GM12872 (cell line): ENCODE results near the gene MCOLN3.

Source experiments
- TF ChIP-seq, protein P1 (sequence below): IDR thresholded peaks from 3 replicates; pipeline ENCODE4 v1.5.1; 2011; ENCODE audit warnings: low read depth, mild to moderate bottlenecking, low read length, moderate library complexity; ENCODE audit not compliant: insufficient read depth

MCOLN3 gene

DNA sequence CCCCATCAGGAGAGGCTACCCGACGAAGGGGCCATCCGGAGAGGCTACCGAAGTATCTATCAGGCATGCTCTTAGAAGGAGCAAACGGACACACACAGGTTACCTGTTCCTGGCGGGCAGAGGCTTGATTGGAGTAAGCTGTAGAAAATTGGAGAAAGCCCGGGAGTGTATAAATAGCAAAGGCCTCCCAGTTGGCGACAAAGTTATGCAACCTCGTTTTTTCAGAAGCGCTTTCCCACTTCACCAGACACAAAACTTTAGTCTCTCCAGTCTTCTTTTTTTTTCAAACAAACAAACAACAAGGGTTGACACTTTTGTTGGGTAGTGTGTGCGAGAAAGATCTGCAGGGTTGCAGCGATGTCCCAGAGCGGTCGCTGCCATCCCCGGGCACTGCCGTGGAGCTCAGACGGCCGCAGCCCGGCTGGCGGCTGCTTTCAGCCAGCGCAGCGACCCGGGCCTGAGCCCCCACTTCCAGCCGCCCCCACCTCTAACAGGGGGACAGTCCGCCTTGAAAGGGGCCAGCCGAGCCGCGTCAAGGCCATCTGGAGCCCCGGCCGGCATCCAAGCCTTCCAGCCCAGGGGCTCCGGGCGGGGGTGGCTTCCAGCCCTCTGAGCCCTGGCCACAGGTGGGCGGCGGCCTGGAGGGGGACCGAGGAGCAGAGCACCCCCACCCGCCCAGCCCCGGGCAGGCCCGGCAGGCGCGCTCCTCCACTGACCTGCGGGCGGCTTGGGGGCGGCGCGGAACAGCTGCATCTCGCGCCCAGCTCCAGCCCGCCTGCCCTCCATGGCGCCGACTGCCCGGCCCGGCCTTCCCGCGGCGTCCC lies 616 bp downstream of the MCOLN3 start:
- TF ChIP-seq, protein P1, sequence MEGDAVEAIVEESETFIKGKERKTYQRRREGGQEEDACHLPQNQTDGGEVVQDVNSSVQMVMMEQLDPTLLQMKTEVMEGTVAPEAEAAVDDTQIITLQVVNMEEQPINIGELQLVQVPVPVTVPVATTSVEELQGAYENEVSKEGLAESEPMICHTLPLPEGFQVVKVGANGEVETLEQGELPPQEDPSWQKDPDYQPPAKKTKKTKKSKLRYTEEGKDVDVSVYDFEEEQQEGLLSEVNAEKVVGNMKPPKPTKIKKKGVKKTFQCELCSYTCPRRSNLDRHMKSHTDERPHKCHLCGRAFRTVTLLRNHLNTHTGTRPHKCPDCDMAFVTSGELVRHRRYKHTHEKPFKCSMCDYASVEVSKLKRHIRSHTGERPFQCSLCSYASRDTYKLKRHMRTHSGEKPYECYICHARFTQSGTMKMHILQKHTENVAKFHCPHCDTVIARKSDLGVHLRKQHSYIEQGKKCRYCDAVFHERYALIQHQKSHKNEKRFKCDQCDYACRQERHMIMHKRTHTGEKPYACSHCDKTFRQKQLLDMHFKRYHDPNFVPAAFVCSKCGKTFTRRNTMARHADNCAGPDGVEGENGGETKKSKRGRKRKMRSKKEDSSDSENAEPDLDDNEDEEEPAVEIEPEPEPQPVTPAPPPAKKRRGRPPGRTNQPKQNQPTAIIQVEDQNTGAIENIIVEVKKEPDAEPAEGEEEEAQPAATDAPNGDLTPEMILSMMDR = no peak

DNA sequence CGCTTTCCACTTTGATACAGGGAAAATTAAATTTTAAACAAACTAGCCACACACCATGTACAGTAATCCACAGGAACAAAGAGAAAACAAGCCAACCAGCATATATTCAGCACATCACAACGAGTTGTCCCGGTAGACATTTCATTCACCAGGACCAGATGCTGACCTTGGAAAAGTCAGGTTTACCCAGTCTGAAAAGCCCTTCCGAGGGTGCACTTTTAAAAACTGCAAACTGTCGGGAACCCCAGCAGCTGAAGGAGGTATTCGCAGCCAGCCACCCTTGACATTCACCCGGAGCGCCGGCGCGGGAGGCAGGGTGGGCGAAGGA lies 1.2 kb downstream of the MCOLN3 start:
- TF ChIP-seq, protein P1 = no peak

DNA sequence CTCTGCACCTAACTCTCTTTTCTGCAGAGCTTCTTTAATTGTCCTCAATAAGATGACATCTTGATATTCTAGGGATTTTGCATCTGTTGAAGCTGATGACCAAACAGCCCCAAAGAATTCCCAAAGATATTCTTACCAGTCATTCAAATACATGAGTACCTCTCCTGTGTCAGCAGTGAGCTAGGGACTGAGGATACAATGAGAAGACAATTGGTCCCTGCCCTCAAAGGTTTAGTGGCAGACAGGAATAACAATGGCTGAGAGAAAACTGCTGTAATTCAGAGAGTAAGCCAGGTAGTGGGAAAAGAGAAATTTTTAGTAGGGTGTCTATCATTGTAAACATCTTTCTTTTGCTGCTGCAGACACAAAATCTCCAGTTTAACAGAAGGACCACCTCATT lies 5.9 kb downstream of the MCOLN3 start:
- TF ChIP-seq, protein P1 = no peak

DNA sequence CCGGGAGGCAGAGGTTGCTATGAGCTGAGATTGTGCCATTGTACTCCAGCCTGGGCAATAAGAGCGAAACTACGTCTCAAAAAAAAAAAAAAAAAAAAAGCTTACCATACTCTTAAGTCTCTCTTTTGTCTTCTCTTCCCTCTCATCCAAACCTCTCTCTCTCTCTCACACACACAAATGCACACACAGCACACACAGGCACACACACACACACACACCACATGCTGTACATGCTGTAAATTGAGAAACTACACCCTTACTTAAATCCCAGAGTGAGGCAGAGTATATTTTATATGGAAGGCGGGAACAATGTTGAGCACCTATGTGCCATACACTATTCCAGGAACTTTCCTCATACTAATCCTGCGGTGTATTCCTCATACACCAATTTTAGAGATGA lies 6.5 kb downstream of the MCOLN3 start:
- TF ChIP-seq, protein P1 = no peak

DNA sequence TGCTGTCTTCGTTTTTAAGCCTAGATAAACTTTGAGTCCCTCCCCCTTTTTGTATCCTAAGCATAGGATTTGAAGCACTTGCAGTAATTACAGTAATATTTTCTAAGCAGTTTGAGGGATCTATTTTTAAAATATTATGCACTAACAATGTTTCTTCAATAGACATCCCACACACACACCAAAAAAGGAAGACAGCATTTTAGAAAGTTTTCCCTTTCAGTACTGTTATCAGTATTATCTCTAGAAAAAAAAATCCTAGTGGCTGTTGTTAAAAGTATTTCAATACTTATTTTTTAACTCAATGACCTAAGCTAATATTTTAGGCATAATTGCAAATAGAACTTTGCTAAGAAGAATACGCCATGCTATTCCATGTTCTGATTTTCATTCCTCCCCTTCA lies 15.1 kb downstream of the MCOLN3 start:
- TF ChIP-seq, protein P1 = no peak

DNA sequence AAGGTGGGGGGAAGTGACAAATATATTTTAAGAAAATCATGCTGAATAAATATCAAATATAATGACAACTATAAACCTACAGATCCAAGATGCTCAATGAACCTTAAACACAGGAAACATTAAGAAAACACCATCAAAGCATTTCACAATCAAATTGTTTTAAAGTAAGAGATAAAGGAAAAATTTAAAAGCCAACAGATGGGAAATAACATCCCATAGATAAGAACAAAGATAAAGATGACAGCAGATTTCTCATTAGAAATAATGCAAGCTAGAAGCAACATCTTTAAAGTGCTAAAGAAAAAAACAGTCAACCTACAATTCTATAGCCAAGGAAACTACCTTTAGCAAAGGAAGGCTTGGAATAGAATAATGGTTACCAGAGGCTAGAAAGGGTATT lies 17.8 kb downstream of the MCOLN3 start:
- TF ChIP-seq, protein P1 = no peak

DNA sequence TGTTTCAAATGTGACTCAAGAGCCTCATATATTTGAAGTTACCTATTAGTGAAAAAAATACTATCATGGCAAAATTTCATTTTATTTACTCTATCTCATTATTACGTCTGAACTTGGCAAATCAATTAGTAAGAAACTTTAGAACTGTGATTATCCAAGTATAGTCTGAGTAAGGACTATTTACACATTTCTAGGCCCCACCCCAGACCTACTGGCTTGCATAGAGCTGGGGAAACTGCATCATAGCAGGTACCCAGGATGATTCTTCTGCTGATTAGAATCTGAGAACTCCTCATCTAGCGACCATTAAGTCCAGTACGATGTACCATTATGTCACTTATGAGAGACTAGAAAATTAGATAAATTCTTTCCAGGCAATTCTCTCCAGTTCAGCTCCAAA lies 20.1 kb downstream of the MCOLN3 start:
- TF ChIP-seq, protein P1 = no peak
